ENCODE data around the gene SOST. TPM values are rescaled to one million over a fixed set of nuclear protein-coding genes. Genes with fewer than 3 reads are reported as not detected.

Gene SOST
- total RNA-seq, 1 experiment from 2014 or later = not detected

- H4K20me1 ChIP-seq (ENCODE audit: control insufficient read depth, insufficient read depth, insufficient read length) = no peaks in the 10 kb centered on the region
- no peaks in the 10 kb centered on the region for H3K27me3 Mint-ChIP-seq (ENCODE audit: low read depth)
Measured at GRCh38 chr17:43771463-43771862, 12.9 kb upstream of the SOST start.

More at GRCh38 chr17:43771463-43771862, 12.9 kb upstream of the SOST start:
- H4K91ac ChIP-seq (ENCODE audit: insufficient read length, low read depth, low read length) = no peak overlapping the region
- no peak overlapping the region for H2BK120ac ChIP-seq (ENCODE audit: low read depth, low read length, poor library complexity, severe bottlenecking)
- H2AFZ ChIP-seq (ENCODE audit: low read length) = no peak overlapping the region
- H3K23me2 ChIP-seq (ENCODE audit: insufficient read length, low read depth, low read length, poor library complexity, severe bottlenecking) = no peaks in the 10 kb centered on the region
- no CpG with 5 or more reads among the region's 9 CpGs for WGBS (ENCODE audit: extremely low coverage, insufficient read length, low lambda C conversion rate)
- H3K27ac ChIP-seq (ENCODE audit: insufficient read length, low read depth, low read length) = no peak overlapping the region
- no peak overlapping the region for H3K18ac ChIP-seq (ENCODE audit: insufficient read length, low read depth, low read length)
- no peaks in the 10 kb centered on the region for H3K27me3 ChIP-seq (ENCODE audit: insufficient read depth, low read length)
- no peak overlapping the region for H3K4ac ChIP-seq (ENCODE audit: low read depth, low read length)
- H2BK15ac ChIP-seq (ENCODE audit: low read depth, low read length) = no peak overlapping the region
- H3K23ac ChIP-seq (ENCODE audit: insufficient read length, low read depth, low read length) = no peak overlapping the region
- no peak overlapping the region for H3K9ac ChIP-seq (ENCODE audit: extremely low read depth, insufficient read length, low read length)
- H2BK5ac ChIP-seq (ENCODE audit: insufficient read length, low read length) = no peak overlapping the region
- Mint-ChIP-seq H3K9me3 (no peaks in the 10 kb centered on the region), H3K4me1 (peaks cover 0 to 4% of the 10 kb centered on the region in 2 experiments; a peak in 3 of 4 replicates), H3K27ac (no peak overlapping the region), H3K4me3 (no peak overlapping the region), H3K36me3 (ENCODE audit: insufficient read depth in 1 of 3, low read depth in 3 of 3) (peaks cover 4 to 59% (median 57%) of the 10 kb centered on the region in 3 experiments)
- DNase-seq = no peak
- H2AK5ac ChIP-seq (ENCODE audit: insufficient read length, low read length) = no peak overlapping the region
- TF ChIP-seq, protein P1, sequence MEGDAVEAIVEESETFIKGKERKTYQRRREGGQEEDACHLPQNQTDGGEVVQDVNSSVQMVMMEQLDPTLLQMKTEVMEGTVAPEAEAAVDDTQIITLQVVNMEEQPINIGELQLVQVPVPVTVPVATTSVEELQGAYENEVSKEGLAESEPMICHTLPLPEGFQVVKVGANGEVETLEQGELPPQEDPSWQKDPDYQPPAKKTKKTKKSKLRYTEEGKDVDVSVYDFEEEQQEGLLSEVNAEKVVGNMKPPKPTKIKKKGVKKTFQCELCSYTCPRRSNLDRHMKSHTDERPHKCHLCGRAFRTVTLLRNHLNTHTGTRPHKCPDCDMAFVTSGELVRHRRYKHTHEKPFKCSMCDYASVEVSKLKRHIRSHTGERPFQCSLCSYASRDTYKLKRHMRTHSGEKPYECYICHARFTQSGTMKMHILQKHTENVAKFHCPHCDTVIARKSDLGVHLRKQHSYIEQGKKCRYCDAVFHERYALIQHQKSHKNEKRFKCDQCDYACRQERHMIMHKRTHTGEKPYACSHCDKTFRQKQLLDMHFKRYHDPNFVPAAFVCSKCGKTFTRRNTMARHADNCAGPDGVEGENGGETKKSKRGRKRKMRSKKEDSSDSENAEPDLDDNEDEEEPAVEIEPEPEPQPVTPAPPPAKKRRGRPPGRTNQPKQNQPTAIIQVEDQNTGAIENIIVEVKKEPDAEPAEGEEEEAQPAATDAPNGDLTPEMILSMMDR (conservative IDR thresholded peaks at IDR 0.05) = no peak
- H3K79me1 ChIP-seq (ENCODE audit: insufficient read depth, low read depth, low read length, poor library complexity, severe bottlenecking) = no peaks in the 10 kb centered on the region
- H3K14ac ChIP-seq (ENCODE audit: insufficient read depth, low read length) = no peak overlapping the region
- H3T11ph ChIP-seq (ENCODE audit: low read length) = no peak overlapping the region
- no peak overlapping the region for H2BK20ac ChIP-seq (ENCODE audit: low read depth, low read length, poor library complexity, severe bottlenecking)
- H4K5ac ChIP-seq (ENCODE audit: insufficient read length, low read depth, low read length) = no peak overlapping the region
- H4K8ac ChIP-seq (replicated peaks; ENCODE audit: insufficient read length, low read depth, low read length) = no peak overlapping the region
- no peak overlapping the region for H3K4me2 ChIP-seq (ENCODE audit: insufficient read depth, insufficient read length, low read length)
- H3K79me2 ChIP-seq (ENCODE audit: insufficient read depth, low read length) = no peaks in the 10 kb centered on the region
- no peak overlapping the region for H2BK12ac ChIP-seq (ENCODE audit: insufficient read length, low read depth, low read length)
- no peaks in the 10 kb centered on the region for H3K4me1 ChIP-seq (ENCODE audit: insufficient read depth, low read length)
- H3K56ac ChIP-seq (ENCODE audit: insufficient read length, low read depth, low read length) = no peak overlapping the region
- no peaks in the 10 kb centered on the region for H3K9me3 ChIP-seq (ENCODE audit: control insufficient read depth, low read depth, low read length)

All from H9 (cell line).